LNCAP (cell line): ENCODE results near the gene SPON1.

Source experiments
- CTCF ChIP-seq: fragments of 450-650 bp; IDR thresholded peaks from 2 replicates; pipeline ENCODE4 v1.5.1; 2017; ENCODE audit warnings: mild to moderate bottlenecking

The SPON1 gene

GRCh38 chr11:14117632-14118031 is 155.1 kb downstream of the SPON1 start:
- no peak for TF ChIP-seq CTCF

GRCh38 chr11:14118072-14118471 is 155.5 kb downstream of the SPON1 start:
- TF ChIP-seq CTCF = no peak

- TF ChIP-seq CTCF = no peak
These were observed 156.8 kb downstream of the SPON1 start for GRCh38 chr11:14119357-14119756.

- TF ChIP-seq CTCF = no peak
These were observed 161.8 kb downstream of the SPON1 start for GRCh38 chr11:14124350-14124749.

- TF ChIP-seq CTCF = no peak
These were observed 162.4 kb downstream of the SPON1 start for GRCh38 chr11:14124886-14125285.

- TF ChIP-seq CTCF = no peak
These were observed 163.0 kb downstream of the SPON1 start for GRCh38 chr11:14125529-14125928.

- TF ChIP-seq CTCF = no peak
These were observed 165.2 kb downstream of the SPON1 start for GRCh38 chr11:14127679-14128078.

GRCh38 chr11:14132312-14132711 is 169.8 kb downstream of the SPON1 start:
- TF ChIP-seq CTCF = no peak
